PFSK-1 (cell line): ENCODE data around the gene FAM174C.

ENCODE experiments used
- POLR2AphosphoS5 ChIP-seq: IDR thresholded peaks from 2 replicates; pipeline ENCODE4 v1.6.1; 2012; ENCODE audit warnings: low read depth, mild to moderate bottlenecking, control low read depth, low read length, moderate library complexity
- TAF1 ChIP-seq: IDR thresholded peaks from 2 replicates; pipeline ENCODE4 v1.6.1; 2012; ENCODE audit warnings: low read length, control low read depth, borderline replicate concordance; ENCODE audit not compliant: insufficient read depth

GRCh38 chr19:1299801-1300200 lies 24.5 kb downstream of the FAM174C start:
- no peak for TF ChIP-seq TAF1
- no peak for TF ChIP-seq POLR2AphosphoS5
